Effector CD8-positive, alpha-beta T cell (primary cell): ENCODE data around the gene MAPK6.
A peak's percentile ranks its signal among the peaks of the same experiment; 100 is the strongest.
"Not testable (repeated sequence)": the region's sequence is repeated elsewhere in the genome, so short reads cannot be mapped to it uniquely, and the experiment has no call there.

ENCODE experiments used
- DNase-seq: peaks from one replicate; lab custom pipeline; 2025; lab: John Stamatoyannopoulos, UW

The MAPK6 gene

DNA sequence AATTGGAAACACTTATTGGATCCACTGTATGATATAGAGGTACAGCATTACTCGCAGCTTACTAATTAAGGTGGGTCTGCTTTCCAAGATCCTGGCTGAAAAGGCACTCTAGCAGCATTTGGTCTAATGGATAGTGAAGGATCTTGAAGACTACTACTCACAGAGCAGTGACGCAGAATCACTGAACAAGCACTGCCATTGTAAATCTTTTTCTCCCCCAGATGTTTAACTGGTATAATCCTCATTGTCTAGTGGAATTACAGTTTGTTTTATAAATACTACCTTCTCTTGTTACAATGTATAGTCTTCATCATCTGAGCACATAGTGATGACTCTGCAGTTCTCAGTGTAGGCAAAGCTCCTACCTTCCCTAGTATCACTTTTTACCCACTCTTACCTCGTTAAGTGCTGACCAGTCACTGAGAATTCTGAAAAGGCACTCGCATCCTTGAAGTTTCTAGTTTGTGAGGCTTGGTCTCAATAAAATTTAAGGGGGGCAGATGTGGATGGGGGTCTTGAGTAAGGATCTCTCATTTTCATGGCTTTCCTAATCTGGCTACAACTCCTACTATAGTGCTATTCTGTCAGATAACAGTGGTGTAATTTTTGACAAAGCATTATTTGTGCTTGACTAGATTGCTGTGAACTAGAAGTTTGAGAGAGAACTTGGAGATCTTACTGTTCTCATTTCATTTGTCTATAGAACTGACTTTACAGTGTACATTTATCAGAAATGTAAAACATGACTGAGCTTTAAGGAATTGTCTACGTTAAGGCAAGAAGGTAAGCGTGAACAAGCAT is 23.2 kb downstream of the MAPK6 start:
- DNase-seq, result no peak

DNA sequence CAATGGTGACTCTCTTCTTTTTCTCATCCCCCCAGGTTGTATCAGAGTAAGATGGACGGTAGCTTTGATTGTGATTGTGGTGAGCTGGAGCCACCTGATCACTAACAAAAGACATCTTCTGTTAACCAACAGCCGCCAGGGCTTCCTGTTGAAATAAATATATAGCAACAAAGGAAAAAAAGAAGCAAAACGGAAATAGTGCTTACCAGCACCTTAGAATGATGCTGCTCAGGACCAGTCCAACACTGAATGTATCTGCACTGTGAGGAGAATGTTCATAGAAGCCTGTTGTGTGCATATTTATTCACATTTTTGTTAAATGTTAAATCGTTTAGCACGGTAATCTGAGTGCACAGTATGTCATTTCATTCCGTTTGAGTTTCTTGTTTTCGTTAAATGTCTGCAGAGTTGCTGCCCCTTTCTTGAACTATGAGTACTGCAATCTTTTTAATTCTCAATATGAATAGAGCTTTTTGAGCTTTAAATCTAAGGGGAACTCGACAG is 26.8 kb downstream of the MAPK6 start:
- peak; percentile 11 for DNase-seq

DNA sequence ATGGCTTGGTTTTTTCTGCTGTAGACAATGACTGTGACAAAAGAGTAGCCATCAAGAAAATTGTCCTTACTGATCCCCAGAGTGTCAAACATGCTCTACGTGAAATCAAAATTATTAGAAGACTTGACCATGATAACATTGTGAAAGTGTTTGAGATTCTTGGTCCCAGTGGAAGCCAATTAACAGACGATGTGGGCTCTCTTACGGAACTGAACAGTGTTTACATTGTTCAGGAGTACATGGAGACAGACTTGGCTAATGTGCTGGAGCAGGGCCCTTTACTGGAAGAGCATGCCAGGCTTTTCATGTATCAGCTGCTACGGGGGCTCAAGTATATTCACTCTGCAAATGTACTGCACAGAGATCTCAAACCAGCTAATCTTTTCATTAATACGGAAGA is 27.5 kb downstream of the MAPK6 start:
- not testable (repeated sequence) for DNase-seq

DNA sequence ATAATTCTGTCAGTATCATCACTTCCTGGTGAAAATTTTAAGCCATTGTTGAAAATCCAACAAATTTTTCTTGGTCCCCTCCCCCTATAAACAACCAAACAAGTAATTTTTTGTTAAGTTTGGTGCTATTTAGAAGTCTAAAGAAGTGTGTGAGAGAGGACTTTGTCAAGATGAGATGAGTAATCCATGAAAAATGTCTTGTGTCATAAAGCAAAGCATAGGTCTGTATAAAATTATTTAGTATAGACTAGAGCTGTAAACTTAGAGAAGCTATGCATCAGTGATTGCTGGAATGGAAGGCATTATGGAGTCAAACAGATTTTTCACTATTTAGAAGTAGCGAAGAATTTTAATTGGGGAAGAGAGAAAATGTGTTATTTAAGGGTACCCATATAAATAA is 31.4 kb downstream of the MAPK6 start:
- no peak for DNase-seq

DNA sequence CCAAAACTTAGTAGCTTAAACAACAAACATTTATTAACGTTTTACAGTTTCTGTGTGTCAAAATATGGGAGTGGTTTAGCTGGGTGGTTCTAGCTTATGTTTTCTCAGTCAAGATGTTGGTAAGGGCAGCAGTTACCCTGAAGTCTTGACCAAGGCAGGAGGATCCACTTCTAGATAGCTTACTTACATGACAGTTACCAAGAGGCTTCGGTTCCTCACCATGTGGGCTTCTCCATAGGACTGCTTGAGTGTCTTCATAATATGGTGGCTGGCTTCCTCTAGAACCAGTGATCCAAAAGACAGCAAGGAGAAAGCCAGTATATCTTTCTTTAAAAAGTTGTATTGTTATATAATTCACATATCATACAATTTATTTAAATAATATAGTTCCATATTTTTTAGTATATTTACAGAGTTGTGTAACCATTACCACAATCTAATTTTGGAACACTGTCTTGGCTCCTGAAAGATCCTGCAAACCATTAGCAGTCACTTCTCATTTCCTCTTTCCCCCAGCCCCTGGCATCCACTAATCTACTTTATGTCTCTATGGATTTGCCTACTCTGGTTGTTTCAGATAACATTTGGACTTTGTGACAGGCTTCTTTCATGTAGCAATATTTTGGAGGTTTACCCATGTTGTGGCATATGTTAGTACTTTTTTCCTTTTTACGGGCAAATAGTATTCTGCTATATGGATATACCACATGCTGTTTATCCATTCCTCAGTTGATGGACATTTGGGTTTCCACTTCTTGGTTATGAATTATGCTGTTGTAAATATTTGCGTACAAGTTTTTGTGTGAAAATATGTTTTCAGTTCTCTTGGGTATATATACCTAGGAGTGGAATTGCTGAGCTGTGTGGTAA is 33.3 kb downstream of the MAPK6 start:
- no peak for DNase-seq

DNA sequence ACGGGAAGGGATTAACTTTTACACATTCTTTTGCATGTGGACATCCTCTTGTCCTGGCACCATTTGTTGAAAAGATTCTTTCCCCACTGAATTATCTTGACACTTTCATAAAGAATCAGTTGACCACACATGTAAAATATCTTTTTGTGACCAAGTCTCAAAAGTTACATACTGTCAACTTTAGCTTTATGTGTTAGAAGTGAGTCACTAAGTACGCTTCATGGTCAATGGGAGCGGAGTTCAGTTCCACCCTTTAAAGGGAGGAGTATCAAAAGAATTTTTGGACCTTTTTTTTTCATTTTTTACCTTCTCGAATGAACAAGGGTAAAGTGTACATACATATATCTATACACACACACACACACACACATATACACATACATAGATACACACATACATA is 35.4 kb downstream of the MAPK6 start:
- no peak for DNase-seq

DNA sequence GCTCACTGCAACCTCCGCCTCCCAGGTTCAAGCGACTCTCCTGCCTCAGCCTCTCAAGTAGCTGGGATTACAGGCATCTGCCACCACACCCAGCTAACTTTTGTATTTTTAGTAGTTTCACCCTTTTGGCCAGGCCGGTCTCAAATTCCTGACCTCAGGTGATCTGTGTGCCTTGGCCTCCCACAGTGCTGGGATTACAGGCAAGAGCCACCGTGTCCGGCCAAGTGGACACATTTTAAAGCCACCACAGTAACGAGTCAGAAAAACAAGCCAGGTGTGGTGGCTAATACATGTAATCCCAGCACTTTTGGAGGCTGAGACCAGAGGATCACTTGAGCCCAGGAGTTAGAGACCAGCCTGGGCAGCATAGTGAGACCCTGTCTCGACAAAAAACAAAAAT is 35.8 kb downstream of the MAPK6 start:
- DNase-seq, result not testable (repeated sequence)

DNA sequence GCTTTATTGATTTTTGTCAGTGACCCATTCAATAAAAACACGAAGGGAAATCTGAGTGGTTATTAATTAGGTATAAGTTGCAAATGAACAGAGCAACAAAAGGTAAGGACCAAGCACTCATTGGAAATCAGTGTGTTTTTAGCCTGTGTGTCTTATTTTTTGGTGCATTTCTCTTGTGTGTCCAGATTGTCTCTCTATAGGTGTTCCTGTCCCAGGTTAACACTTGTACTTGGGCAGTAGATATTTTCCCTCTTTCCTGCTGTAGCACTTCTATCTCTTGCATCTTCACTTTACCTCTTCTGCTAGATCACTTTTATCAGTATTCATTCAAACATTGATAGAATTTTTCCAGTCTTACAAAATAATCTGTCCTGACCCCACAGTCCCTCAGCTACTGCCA is 37.0 kb downstream of the MAPK6 start:
- no peak for DNase-seq

DNA sequence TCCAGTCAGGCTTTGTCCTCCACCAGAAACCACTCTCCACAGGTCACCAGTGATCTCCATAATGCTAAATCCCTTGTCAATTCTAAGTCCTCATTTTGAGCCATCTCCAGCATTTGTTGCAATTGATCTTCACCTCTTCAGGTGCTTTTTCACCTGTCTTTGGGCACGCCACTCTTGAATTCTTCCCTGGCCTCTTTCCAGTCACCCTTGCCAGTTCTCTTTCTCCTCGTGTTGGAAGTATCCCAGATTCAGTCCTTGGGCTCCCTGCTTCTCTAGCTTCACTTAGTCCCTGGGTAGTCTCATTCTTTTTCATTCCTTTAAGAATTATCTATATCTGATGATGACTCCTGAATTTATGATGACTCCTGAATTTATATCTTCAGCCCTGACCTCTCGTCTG is 37.5 kb downstream of the MAPK6 start:
- no peak for DNase-seq

DNA sequence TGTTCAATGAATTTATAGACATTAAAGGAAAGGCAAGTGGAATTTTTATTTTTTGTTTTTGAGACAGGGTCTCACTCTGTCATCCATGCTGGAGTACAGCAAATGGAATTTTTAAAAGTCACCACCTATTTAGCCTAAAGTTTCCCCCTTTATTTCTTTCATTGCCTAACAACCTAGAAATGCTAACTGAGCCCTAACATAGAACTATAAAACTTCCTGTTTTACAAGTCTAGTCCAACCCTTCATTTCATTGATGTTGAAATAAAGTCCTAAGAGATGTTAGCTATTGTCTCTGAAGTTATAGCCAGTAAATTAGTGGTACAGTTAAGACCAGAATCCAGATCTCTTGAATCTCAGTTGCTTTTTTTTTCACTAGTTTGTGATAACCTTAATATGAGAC is 39.0 kb downstream of the MAPK6 start:
- DNase-seq, result no peak

DNA sequence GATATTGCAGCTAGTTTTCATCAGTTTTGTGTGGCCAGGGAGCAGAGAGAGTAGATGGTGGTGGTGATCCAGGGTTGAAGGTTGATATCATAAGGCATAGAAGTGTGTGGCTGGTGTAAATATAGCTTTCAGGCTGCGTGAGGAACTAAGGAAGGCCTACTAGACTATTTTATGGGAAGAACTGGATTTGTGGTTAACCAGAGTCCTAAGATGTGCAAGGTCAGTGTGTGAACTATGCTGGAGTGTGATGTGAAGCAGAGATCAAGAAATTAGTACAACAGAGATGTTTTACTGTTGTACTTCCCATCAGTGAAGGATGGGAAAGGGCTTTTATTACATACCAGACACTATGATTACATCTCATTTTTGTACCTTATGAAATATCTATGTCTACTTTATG is 41.5 kb downstream of the MAPK6 start:
- no peak for DNase-seq

DNA sequence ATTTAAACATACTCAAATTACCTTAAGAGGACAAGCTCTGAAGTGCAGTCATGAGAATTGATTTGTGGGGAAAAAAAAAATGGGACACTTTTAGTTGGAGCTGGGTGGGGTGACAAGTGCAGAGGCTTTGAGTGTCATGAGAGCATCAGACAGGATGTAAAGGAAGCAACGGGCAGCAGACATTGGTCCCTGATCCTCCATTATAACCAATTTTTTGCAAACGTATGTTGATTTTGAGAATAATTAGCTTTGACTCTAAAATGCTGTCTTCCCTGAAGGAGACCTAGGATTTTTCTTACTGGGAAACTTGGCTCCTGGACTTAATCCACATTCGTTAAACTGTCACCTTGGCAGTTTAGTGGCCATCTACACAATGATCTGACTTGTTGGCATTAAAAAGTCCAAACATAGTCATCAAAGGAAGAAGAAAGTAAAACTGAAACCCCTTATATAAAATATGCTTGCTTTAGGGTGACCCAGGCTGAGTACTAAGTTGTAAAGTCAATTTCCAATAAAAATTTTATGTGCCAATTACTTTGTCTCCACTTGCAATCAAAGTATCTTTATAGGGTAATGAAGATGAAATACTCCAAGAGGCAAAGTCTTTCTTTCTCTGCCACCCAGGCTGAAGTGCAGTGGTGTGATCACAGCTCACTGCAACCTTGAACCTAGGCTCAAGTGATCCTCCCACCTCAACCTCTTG is 48.0 kb downstream of the MAPK6 start:
- no peak for DNase-seq

DNA sequence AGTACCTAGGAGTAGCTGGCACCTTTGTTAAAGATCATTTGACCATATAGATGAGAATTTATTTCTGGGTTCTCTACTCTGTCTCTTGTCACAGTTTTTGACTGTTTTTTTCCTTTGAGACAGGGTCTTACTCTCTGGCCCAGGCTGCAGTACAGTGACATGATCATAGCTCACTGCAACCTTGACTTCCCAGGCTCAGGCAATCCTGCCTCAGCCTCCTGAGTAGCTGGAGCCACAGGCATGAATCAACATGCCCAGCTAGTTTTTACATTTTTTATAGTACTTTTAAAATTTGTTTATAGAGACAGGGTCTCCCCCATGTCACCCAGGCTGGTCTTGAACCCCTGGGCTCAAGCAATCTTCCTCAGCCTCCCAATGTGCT is 48.5 kb downstream of the MAPK6 start:
- no peak for DNase-seq

DNA sequence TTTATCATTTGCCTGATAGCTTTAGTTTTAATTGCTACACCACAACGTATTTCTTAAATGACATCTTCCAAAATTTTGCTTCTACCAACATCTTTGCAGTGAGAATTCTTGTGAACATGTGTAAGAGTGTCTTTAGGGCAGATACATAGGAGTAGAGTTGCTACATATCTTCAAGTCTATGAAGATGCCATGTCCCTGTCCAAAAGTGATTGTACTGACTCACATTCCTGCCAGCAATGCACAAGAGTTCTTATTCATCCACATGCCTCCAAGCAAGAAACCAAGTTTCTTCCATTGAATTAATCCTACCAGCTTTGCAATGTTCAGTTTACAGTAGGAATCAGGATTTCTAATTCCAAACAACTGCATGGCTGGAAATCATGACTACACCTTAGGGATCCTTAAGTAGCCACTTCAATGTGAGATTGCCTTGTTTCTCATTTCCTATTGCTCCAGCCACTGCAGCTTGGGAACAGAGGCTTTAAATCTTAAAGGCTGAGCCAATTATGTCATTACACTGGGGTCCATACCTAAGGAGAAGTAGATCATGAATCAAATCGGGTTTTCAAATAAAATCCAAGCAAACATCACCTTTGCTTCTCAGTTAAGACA is 49.1 kb downstream of the MAPK6 start:
- no peak for DNase-seq

DNA sequence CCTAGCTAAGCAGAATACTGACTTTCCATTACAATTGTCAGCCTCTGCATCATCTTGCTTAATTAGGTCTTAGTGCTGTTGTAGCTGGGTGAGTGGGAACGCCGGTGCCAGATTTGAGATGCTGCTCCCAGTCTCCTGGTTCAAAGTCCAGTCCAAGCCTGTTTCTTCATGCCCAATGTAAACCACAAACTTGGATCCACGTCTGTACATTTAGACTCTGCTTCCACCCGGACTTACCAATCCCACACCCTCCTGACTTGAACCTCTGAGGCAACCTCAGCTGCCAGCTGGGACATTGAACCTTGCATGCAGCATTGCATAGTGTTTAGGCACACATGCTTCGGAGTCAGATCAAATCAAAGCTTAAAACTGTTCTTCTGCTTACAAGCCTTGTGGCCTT is 50.5 kb downstream of the MAPK6 start:
- DNase-seq, result no peak

DNA sequence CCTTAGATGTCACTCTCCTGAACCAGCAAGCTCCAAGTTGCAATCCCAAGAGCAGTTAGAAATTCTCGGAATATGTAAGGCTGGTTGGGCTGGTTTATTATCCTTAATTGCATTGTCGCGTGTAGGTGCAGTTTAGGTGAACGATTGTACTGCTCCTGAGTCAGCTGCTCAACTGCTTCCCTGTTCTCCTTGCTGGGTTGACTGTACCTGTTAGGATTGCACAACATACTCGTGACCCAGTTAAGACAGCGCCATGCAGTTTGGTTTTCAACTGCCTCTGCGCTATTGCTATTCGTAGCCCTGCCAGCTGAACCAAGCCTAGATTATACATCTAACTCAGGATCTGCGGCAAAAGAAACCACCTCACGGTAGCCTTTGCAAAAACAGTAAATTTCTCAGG is 52.6 kb downstream of the MAPK6 start:
- no peak for DNase-seq

DNA sequence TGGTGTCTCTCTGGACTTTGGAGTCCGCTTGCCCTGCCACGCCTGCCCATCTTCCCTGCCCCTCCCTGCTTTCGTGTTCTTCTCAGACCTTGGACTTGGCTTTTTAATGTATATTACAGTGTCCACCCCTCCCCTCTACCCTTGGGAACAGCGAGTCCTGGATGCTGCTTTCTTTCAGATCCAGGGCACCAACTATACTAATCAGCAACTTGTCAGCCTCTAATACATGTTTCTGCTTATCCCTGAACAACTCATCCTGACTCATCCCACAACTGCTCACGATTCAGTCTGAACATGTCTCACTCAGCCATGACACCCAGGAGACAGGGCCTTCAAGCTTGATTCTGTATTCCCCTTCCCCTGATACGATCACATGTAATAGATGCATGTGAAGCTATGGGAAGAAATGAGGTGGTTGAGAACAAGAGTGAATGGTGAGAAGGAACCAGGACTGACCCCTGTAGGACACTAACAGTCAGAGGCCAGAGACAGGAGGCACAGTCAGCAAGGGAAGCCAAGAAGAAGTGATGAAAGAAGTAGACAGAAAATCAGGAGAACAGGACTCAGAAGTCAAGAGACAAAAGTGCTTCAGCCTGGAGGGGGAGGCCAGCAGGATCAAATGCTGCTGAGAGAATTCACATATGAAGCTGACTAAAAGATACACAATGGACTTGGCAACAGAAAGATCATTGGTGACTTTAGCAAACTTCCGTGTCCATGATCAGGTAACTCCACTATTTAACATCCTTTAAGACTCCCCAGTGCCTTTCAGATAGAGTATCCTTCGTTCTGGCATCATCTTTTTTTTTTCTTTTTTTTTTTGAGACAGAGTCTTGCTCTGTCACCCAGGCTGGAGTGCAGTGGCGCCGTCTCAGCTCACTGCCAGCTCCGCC is 58.1 kb downstream of the MAPK6 start:
- no peak for DNase-seq

DNA sequence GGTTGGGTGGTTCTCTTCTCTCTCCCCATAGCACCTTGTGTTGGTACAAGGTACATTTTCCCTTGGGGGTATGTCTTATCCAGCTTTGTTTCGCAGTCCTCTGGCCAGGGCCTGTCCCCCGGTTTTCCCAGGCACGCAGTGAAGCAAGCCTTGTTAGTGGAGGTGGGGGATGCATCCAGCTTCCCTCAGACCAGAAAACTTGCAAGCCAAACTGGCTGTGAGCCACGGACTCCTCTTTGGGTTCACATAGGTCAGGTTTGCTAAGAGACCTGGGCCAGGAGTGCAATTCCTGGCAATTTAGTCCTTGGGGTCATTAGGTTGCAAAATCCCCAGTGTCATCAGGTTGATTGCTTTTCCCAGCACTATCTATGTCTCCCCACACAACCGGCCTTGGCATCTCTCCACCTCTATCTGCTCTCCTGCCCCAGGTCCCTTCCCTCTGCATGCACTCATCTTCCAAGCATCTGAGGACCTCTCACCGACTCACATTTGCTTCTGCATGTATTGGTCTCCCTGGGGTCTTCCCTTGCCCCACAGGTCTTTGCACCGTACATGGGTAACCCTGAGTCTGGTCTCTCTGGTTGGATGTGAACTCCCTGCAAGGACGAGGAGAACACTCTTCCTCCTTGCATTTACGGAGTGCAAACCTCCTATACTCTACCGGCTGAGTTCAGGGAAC is 59.3 kb downstream of the MAPK6 start:
- DNase-seq, result no peak

DNA sequence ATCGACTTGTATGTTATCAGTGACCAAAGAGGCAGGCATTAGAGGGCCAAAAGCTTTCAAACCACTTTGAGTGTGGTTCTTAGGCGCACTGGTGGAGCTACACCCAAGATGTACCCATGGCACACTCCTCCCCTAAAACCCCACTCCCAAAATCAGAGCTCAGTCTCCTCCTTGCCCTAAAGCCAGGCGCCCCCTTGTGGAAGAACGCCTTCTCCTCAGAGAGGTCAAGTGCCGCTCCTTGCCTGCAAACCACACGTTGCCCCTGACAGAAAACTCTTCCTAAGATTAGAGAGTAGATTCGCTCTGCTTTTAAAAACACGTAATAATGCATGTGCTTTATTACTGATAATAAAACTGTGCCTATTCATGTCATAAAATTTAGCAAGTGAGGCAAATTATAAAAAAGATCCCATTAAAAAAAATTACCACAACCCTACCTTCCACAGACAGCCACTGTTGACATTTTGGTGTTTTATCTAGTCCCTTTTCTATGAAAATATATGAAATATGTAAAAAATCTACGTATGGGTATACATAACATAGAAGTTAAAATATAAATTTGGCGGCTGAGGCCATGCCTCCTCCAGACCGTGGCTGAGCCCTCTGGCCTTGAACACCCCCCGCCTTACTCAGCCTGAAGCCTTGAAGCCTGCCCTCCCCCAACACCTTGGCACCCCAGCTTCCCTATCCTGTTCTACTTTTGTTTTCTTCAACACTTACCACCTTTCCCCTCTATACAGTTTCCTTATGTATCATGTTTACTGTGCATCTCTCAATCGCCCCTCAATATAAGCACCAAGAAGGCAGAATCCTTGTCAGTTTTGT is 60.1 kb downstream of the MAPK6 start:
- DNase-seq, result peak; percentile 80

DNA sequence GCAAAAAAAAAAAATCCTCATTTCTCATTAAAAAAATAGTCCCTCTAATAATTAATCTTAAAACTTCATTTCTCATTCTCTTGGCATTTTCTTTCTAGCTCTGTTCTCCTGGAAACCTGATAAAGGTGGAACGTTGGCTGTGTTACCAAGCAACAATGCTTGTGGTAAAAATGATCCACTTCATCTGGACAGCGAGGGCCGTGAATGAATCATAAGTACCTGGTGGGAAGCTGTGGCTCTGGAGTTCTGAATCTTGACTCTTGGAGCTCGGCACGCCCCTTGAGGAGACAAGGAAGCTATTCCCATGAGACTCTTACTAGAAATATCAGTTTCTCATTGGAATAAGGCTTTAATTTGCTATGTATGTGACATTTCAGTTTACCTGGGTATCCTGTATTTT is 61.0 kb downstream of the MAPK6 start:
- no peak for DNase-seq
